Pons (tissue), 1 donor: ENCODE results near the gene ASB4.
"Not testable (repeated sequence)": the region's sequence is repeated elsewhere in the genome, so short reads cannot be mapped to it uniquely, and the experiment has no call there.

Experiments used
- DNase-seq: peaks from one replicate; pipeline ENCODE4 v3.0.0-alpha.2; 2016; ENCODE audit warnings: low spot score

Gene ASB4, protein sequence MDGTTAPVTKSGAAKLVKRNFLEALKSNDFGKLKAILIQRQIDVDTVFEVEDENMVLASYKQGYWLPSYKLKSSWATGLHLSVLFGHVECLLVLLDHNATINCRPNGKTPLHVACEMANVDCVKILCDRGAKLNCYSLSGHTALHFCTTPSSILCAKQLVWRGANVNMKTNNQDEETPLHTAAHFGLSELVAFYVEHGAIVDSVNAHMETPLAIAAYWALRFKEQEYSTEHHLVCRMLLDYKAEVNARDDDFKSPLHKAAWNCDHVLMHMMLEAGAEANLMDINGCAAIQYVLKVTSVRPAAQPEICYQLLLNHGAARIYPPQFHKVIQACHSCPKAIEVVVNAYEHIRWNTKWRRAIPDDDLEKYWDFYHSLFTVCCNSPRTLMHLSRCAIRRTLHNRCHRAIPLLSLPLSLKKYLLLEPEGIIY

DNA sequence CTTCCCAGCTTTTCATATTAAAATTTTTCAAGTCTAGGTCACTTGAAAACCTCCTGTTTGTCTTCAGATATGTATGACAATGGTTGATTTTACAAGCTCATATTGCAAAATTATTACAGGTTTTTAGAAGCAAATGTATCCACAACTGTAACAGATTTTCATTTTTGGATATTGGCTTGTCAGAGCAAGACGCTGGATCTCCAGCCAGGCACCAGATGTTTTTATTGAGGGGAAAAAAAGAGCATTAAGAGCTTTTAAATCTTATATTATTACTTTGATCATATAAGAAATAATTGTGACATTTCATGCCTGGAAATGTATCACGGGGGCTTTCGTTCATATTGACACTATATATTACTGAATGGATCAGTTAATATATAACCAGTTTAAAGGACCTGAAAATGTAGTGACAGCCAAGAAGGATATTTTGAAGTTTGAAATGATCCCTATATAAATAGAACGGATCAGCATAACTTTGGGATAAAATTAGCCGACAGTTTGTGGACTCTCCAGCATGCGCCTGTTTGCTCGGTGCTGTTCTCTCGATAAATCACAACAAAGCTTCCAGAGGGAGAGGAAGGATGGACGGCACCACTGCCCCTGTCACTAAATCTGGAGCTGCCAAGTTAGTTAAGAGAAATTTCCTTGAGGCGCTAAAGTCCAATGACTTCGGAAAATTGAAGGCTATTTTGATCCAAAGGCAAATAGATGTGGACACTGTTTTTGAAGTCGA, at the start of gene ASB4:
Gene ASB4, plus strand, starts transcription at position 553 of the 733 bp plus-strand sequence. Its CDS starts 29 bp downstream, at position 582.
- no peak for DNase-seq

DNA sequence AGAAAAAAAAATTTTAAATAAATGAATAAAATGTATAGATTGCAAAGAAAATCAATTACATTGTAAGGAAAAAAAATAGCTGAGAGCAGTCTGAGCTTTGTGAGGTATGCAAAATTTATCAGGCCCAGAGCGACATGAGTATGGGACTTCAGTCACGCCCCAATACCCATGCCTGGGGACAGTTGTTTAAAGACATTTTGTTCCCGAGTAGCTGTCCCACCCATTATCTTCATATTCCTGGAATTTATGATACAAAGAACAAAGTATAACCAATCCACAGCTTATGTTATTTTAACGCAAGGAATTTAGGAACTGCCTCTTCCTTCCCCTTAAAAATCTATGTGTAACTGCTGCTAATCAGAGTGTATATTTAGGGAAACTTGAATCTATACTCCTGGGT, 49.3 kb upstream of the ASB4 start:
- DNase-seq = no peak

DNA sequence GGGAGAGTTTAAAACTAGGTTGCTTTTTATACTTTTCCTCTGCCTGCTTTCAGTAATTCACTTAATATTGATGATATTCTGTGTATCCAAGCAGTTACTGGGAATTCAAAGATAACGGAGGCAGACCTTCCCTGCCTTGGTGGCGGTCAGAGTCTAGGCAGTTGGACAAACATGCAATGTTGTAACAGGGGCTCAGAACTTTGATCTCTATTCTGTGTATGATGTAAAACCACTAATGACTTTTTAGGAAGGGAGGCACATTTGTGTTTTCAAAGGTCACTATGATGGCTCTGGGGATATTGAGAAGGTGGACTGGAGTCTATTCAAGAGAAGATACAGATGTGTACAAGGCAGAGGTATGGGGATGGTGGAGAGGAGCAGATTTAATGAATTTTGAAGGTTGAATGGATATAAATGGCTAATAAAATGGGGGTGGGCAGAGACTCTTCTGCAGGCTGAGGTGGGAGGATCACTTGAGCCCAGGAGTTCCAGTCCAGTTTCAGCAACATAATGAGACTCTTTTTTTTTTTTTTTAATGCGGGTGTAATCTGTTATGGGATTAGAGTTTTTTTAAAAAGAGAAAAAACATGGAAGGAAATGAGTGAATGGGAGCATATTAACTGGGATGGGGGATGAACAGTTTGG, 45.2 kb upstream of the ASB4 start:
- DNase-seq = no peak

DNA sequence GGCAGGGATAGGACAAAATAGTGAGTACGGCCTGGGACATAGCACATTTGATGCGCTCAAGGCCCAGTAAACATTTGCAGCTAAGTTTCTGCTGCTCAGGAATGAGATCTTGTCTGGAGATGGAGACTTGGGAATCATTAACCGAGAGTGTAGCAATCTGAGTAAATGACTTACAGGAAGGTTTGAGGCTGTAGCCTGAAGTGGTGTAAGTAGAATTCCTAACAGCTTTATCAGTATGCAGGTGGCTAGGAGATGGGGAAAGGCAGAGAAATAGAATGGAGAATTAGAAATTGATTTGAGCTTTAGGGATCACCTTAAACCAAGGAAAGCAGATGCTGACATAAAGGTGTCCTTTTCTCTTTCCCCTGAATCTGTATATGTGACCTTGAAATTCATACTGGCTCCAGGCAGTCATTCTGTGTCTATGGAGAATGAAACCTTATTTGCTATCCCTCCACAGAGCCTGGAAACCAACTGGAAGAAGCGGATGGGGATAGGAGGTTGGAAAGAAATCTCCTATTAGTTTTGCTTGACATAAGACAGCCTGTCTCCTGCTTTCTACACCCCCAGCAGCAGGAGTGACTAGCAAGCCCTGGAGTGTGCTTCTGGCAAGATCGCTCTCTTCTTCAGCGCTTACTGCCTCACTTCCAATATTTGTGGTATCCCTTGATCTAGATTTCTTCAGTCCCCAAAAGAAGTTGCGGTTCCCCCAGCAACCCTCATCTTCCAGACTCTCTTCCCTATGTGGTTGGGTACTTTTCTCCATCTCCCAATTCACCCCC, 44.5 kb upstream of the ASB4 start:
- no peak for DNase-seq

DNA sequence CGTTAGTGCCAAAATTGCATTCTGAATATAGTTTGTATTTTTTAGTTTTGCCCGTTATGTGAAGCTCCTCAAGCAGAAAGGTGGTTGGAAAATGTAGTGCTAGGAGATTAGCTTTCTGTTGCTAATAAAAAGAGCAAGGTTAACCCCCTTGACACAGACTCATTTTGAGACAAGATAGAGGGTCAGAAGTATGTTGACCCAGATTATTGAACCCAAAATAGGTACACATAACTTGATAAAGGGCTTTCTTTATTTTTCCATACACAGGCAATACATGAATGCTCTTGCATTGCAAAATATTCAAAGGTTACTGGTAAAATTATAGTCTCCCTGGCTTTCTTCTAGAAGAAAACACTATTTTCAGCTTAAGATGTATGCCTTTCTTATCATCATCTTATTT, 40.9 kb upstream of the ASB4 start:
- DNase-seq = no peak

DNA sequence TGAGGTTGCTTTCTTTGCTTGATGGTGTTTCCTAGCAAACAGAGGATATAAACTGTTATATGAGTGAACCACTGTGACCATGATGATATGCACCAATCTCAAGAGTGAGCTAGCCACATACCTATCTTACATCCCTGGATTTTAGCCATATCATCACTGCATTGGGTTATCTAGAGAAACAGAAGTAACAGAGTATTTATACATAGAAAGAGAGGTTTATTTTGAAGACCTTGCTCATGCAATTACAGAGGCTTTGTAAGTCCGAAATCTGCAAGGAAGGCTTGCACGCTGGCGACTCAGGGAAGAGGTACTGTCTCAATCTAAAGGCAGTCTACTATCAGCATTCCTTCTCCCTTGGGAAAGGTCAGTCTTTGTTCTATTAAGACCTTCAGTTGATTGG, 39.1 kb upstream of the ASB4 start:
- no peak for DNase-seq

DNA sequence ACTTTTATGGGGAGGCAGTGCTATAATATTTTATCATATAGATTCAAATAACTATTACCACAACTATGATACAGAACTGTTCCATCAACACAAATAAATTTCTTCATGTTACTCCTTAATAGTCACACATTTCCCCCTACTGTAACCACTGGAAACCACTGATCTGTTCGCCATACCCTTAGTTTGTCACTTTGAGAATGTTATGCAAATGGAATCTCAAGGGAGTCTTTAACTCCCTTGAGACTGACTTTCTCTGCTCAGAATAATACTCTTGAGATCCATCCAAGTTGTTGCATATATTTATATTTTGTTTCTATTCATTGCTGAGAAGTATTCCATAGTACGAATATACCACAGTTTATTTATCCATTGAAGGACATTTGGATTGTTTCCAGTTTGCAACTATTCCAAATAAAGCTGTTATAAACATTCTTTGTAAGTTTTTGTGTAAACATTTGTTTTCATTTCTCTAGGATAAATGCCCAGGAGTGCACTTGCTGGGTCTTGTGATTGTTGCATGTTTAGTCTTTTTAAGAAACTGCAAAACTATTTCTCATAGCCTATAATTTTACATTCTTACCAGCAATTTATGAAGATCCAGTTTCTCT, 31.2 kb upstream of the ASB4 start:
- no peak for DNase-seq

DNA sequence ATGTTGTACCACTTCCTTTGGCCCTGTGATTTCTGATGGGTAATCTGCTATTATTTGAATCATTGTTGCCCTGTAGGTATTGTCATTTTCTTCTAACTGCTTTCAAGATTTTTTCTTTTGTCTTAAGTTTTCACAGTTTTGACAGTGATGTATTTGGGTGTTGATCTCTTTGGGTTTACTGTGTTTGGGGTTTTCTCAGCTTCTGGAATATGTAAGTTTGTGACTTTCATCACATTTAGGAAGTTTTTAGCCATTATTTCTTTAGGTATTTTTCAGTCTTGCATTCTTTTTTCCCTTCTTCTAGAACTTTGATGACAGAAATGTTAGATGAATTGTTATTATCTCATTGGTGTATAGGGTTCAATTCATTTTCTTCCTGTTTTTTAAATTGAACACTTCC, 27.8 kb upstream of the ASB4 start:
- DNase-seq = no peak

DNA sequence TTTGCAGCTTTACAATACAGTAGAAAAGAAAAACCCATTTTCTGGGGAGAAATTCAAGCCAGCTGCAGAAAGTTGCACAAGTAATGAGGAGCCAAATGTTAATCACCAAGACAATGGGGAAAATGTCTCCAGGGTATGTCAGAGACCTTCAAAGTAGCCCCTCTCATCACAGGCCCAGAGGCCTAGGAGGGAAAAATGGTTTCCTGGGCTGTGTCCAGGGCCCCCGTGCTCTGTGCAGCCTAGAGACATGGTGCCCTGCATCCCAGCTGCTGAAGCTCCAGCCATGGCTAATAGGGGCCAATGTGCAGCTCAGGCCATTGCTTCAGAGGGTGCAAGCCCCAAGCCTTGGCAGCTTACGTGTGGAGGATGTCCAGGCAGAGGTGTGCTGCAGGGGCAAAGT, 25.1 kb upstream of the ASB4 start:
- not testable (repeated sequence) for DNase-seq

DNA sequence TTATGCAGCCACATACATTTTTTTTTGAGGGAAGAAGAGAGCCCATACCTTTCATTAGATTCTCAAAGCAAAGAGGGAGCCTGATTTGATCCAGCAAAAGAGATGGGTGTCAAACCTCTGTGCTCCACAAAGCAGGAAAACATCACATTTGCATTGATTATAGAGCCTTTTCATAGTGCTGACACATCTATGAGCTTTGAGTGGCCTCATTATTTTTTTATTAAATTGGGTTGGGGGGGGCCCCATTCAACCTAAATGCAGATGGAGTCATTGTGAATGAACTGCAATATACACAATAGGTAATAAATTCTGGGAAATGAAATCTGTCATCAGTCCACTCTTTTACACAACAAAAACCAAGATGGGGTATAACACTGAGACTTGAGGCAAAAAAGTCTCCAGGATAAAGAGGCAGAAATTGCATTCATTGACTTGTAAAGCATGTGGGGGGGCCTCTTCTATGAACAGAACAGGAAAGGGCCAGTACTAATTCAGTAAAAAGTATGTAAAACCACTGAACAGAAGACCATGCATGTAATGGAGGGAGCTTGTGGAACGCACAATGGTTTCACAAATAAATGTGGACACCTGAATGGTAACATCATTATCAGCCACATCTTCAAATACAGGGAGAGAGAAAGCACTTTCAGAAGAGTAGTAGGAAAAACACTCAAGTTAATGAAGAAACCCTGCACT, 17.7 kb upstream of the ASB4 start:
- DNase-seq = no peak

DNA sequence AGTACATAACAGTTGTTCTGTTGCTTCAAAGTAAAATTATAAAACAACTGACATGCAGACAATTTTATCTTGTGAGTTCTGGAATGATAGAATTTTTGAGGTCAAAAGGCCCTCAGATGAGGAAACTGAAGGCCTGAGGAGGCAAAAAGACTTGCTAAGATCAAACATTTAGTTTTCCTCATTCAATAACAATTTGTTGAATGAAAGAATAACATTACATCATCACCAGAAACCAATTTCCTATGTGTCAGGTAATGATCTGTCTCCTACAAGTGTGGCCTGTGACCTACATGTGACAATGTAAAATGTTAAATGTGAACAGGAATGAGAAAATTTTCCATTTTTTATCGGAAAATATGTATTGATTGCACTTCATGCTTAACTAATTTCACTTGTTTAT, 16.6 kb upstream of the ASB4 start:
- DNase-seq = no peak

DNA sequence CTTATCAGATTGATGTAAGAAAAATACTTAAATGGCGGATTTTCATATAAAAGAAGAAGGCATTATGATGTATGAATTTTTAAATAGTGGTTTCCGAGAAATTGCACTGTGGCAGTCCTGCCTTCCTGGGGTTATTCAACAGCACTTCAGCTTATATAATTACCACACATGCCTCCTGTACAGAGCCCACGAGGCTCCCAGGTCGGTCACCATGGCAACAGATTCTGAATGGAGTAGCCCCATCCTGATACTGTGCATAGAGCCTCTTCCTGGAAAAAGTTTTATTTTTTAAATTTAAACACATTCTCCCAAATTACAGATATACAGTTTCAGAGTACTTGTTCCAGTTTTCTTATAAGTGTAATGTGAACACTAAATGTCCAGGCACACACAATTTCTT, 15.9 kb upstream of the ASB4 start:
- no peak for DNase-seq

DNA sequence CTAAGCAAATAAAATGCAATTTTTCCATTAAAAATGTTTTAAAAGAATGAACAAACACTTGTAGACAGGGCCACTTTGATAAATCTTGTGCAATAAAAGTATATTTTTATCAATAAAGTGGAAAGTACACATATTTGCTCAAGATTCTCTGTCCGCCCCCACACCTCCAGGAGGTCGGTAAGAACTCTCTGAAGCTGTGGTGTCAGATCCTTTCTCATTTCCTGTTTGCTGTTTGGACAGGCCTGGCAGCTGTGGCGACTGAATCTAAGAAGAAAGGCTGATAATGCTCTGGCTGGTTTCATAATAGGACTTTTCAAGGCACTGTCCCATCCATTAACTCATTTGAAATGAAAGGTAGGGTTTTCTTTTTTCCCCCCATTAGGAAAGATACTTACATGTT, 15.3 kb upstream of the ASB4 start:
- no peak for DNase-seq

DNA sequence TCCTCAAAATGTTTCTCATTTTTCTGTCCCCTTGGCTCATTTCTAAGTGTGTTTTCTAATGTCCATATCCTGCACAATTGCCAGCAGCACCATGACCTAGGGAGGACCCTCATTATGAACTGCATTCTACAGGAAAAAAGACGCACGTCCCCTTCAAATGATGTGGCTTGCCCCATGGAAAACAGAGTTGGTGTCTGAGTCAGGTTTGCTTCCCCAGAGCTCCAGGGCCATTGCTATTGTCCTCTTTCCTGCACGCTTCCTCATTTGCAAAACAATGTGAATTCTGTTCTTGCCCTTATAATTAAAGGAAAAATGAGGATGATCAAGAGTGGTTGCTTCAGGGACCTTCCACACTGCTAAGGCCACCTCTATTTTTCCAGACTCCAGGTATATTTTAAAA, 14.7 kb upstream of the ASB4 start:
- DNase-seq = no peak

DNA sequence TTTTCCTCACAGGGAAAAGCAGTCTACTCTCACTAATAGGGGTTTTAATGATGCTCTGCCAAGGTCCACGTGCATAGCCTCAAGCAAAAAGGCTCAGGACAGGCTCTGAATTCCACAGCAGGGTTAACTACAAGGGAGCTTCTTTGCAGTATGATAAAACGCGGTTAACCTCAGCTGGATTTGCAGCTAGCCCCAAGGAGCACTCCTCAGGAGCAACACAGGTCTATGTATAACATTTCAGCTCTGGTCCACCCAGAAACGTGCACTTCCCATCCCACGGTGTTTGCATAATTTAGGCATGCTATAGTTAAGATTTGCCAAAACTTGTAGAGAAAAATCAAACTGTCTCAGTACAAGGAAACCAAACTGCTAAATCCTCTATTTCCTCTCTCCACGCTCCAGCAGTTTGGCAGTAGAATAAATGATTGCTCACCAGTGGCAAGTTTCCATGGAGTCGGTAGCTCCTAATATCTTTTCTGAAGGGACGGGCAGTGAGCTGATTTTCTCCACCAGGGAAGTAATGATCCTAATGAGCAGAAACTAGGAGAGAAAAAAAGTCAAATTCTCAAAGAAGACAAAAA, 13.1 kb upstream of the ASB4 start:
- DNase-seq = no peak

DNA sequence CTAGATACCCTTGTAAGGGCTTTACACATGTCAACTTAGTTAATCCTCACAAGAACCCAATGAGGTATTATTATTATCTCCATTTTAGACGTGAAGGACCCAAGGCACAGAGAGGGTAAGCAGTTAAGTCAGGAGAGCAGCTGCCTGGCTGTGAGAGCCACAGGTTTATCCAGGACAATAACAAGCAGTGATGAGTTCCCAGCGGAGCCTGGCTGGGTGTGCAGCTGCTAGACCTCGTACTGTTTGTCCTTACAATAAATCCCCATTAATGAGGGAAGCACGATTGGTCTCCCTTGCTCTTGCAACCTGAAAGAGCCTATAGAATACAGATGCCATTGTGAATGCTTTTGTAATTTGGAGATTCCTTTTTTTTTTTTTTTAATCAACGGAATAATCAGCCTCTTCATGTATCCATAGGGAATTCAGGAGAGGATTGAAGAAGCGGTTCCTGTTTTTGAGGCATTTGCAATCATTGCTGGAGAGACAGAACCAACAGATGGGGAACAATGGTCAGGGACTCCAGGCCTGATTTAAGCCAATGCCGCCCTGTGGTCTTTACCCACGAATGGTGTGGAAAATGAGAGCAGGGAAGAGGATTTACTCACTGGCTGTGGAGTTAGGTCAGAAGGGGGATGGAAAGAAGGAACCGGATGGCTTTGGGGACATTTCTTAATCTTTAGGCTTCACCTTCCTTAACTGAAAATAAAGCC, 12.3 kb upstream of the ASB4 start:
- DNase-seq = no peak

DNA sequence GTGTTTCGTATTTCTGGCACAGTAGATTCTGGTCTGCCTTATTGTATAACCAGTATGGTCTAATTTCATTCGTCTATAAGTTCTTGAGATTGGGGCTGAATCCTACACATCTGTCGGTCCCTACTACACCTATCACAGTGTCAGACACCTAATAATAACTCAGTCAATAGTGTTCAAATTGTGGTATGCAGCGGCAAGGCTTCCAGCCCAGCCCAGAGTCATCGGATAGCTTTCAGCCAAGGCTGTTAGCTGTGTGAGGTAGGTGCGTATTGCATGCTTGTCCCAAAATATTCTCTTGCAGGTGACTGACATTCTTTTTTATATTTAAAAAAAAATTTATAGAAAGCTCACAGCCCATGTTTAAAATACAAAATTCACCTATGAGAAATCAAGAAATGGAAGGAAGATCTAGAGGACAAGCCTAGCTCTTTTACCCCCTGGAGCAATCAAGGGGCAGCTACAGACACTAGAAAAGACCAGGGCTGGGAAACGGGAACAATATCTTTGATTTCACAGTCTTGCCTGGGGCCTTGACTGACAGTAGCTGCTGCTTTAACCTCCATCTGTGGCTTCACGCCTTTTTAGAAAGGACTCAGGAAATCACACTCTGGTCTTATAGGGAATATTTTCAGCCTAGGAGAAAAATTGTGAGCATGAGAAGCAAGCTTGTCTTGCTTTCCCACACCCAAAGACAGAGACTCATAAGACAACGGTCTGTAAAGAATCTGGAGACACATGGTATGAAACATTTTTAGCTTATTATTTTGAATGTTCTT, 9.5 kb upstream of the ASB4 start:
- DNase-seq = peak; percentile 15

DNA sequence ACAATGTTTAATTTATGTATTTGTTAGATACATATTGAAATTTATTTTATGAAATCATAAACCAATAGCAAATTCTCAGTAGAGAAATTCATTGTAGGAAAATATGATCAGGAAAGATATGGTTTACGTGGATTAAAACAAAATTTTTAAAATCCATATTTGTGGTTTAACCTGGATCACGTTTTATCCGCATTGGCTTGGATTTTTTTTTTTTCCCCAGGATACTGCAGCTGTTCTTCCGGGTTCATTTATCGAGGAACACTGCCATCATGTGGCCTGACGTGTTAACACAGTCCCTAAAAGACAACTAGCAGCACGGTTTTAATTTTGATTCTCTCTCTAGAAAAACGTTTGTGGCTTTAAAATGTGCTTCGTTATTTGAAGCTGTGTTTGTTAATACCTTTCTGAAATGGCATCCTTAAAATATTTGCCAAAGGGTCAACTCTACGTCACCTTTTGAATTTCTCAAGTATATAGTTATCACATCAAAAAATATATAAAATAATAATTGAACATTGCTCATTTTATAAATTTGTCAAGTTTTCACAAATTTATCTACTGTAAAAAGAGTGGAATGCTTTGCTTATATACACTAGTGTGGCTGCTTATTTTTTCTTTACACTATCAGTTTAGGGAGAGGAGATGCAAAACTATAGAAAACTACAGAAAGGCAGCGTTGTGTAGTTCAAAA, 8.7 kb upstream of the ASB4 start:
- peak; percentile 82 for DNase-seq
